SK-N-SH (cell line): ENCODE data around the gene TPM4. TPM values are rescaled to one million over a fixed set of nuclear protein-coding genes. Genes with fewer than 3 reads are reported as not detected.

Experiments
- CTCF ChIA-PET: fragments of 300-600, 350-600 bp; formaldehyde crosslinking; extraction: SDS; loops from one replicate; lab custom pipeline; 2021; lab: Yijun Ruan, JAX
- POLR2A ChIA-PET: fragments of 350-600 bp; sonication (Branson Sonifier 250); formaldehyde crosslinking; extraction: SDS; loops from one replicate; lab custom pipeline; 2020; ENCODE audit warnings: antibody characterized with exemption, inconsistent platforms; lab: Yijun Ruan, JAX
- DNase-seq: peaks from one replicate; pipeline ENCODE4 v3.0.0; 2012
- H2AFZ ChIP-seq: fragments of 200-600 bp; sonication (generic); 2 replicates; pipeline ENCODE4 v1.8.1; 2016; ENCODE audit warnings: antibody characterized with exemption, mild to moderate bottlenecking, low read depth
- H3F3A ChIP-seq: fragments of 200-600 bp; sonication (generic); replicated peaks from 2 replicates; pipeline ENCODE3; 2016; ENCODE audit warnings: antibody characterized with exemption, mild to moderate bottlenecking; ENCODE audit not compliant: insufficient read depth
- H3K27ac ChIP-seq, 2 experiments: fragments of 200-500 bp in 1 of 2; fragments of 200-600 bp in 1 of 2; sonication (Bioruptor generic) in 1 of 2; sonication (generic), shearing (Covaris generic) in 1 of 2; 2 replicates each; pipeline versions ENCODE4 v1.5.1 to v1.6.1; 2014 to 2016; ENCODE audit warnings: low read depth in 2 of 2, inconsistent platforms in 1 of 2, low read length in 1 of 2, mild to moderate bottlenecking in 1 of 2, mixed read lengths in 1 of 2
- H3K27me3 ChIP-seq: fragments of 200-600 bp; sonication (generic), shearing (Covaris generic); 2 replicates; pipeline ENCODE4 v1.6.1; 2016; ENCODE audit warnings: mixed run types; ENCODE audit not compliant: insufficient read depth
- H3K36me3 ChIP-seq, 2 experiments: fragments of 200-500 bp in 1 of 2; fragments of 200-600 bp in 1 of 2; sonication (Bioruptor generic) in 1 of 2; sonication (generic) in 1 of 2; replicated peaks in 1 of 2; 2 replicates each; pipeline versions ENCODE3 to v1.5.1; 2014 to 2016; ENCODE audit warnings: low read length in 1 of 2, mild to moderate bottlenecking in 1 of 2; ENCODE audit not compliant: insufficient read depth in 2 of 2, control insufficient read depth in 1 of 2
- H3K4me1 ChIP-seq, 2 experiments: fragments of 200-500 bp in 1 of 2; fragments of 200-600 bp in 1 of 2; sonication (Bioruptor generic) in 1 of 2; sonication (generic), shearing (Covaris generic) in 1 of 2; 2 replicates each; pipeline versions ENCODE4 v1.5.1 to v1.6.1; 2014 to 2016; ENCODE audit warnings: low read depth in 1 of 2, low read length in 1 of 2, mixed run types in 1 of 2; ENCODE audit not compliant: insufficient read depth in 2 of 2, control insufficient read depth in 1 of 2
- H3K4me2 ChIP-seq: fragments of 200-600 bp; sonication (generic), shearing (Covaris generic); 2 replicates; pipeline ENCODE4 v1.6.1; 2017; ENCODE audit warnings: mixed run types
- H3K4me3 ChIP-seq, 2 experiments: fragments of 200-500 bp in 1 of 2; fragments of 200-600 bp in 1 of 2; sonication (Bioruptor generic) in 1 of 2; sonication (generic), shearing (Covaris generic) in 1 of 2; 2 replicates each; pipeline versions ENCODE4 v1.5.1 to v1.8.1; 2014 to 2016; ENCODE audit warnings: low read depth in 2 of 2, inconsistent platforms in 1 of 2, low read length in 1 of 2, mild to moderate bottlenecking in 1 of 2, mixed read lengths in 1 of 2, moderate library complexity in 1 of 2
- H3K79me2 ChIP-seq: fragments of 200-600 bp; sonication (generic); 2 replicates; pipeline ENCODE4 v1.8.1; 2017; ENCODE audit warnings: mild to moderate bottlenecking; ENCODE audit not compliant: insufficient read depth
- H3K9ac ChIP-seq: fragments of 200-600 bp; sonication (generic); 2 replicates; pipeline ENCODE4 v1.6.1; 2017; ENCODE audit warnings: mixed run types
- H3K9me2 ChIP-seq: fragments of 200-600 bp; sonication (generic); 2 replicates; pipeline ENCODE4 v1.6.1; 2017; ENCODE audit warnings: mixed run types
- H3K9me3 ChIP-seq: fragments of 200-600 bp; sonication (generic); 2 replicates; pipeline ENCODE4 v1.6.1; 2017; ENCODE audit warnings: mixed run types, mild to moderate bottlenecking, moderate library complexity
- H4K20me1 ChIP-seq: fragments of 200-600 bp; sonication (generic); 2 replicates; pipeline ENCODE4 v1.6.1; 2017; ENCODE audit warnings: mild to moderate bottlenecking, mixed run types; ENCODE audit not compliant: insufficient read depth
- CTCF ChIP-seq: fragments of 200-600 bp; sonication (generic); IDR thresholded peaks from 2 replicates; pipeline ENCODE4 v1.6.1; 2017; ENCODE audit warnings: antibody characterized with exemption, mild to moderate bottlenecking, moderate library complexity
- EP300 ChIP-seq, 2 experiments: IDR thresholded peaks; 2 replicates each; pipeline versions ENCODE4 v1.4.0 to v1.6.1; 2012; ENCODE audit warnings: borderline replicate concordance in 1 of 2, low read depth in 1 of 2, low read length in 1 of 2
- EZH2phosphoT487 ChIP-seq: fragments of 200-600 bp; sonication (generic); IDR thresholded peaks from 2 replicates; pipeline ENCODE4 v1.6.1; 2017; ENCODE audit warnings: low read depth, mixed run types, mild to moderate bottlenecking, antibody characterized with exemption, moderate library complexity, borderline replicate concordance
- FOXJ3 ChIP-seq: sonication (generic); formaldehyde crosslinking; IDR thresholded peaks from 2 replicates; pipeline ENCODE4 v1.5.1; 2020; ENCODE audit warnings: mild to moderate bottlenecking, missing genetic modification reagents
- FOXM1 ChIP-seq: IDR thresholded peaks from 2 replicates; pipeline ENCODE4 v1.4.0; 2012; ENCODE audit warnings: low read depth, mild to moderate bottlenecking
- IRF3 ChIP-seq: fragments of 150-350 bp; IDR thresholded peaks from 2 replicates; pipeline ENCODE4 v1.6.1; 2016; ENCODE audit warnings: mild to moderate bottlenecking, low read depth, low read length
- MAX ChIP-seq: IDR thresholded peaks from 2 replicates; pipeline ENCODE4 v1.4.0; 2012; ENCODE audit warnings: low read depth
- MEF2A ChIP-seq: IDR thresholded peaks from 2 replicates; pipeline ENCODE4 v1.4.0; 2012; ENCODE audit warnings: low read depth, borderline replicate concordance
- NFIC ChIP-seq: IDR thresholded peaks from 2 replicates; pipeline ENCODE4 v1.4.0; 2012; ENCODE audit warnings: borderline replicate concordance
- NRF1 ChIP-seq: IDR thresholded peaks from 2 replicates; pipeline ENCODE4 v1.6.1; 2012; ENCODE audit warnings: low read depth, mild to moderate bottlenecking, low read length
- RAD21 ChIP-seq: IDR thresholded peaks from 2 replicates; pipeline ENCODE4 v1.6.1; 2012; ENCODE audit warnings: mild to moderate bottlenecking, low read length
- REST ChIP-seq: IDR thresholded peaks from 2 replicates; pipeline ENCODE4 v1.6.1; 2012; ENCODE audit warnings: mild to moderate bottlenecking, low read depth, low read length, moderate library complexity
- RFX5 ChIP-seq: IDR thresholded peaks from 2 replicates; pipeline ENCODE4 v1.6.1; 2012; ENCODE audit warnings: mild to moderate bottlenecking, improper control_type of control experiment, low read length
- SIN3A ChIP-seq: IDR thresholded peaks from 2 replicates; pipeline ENCODE4 v1.6.1; 2012; ENCODE audit warnings: low read depth, mild to moderate bottlenecking, low read length, moderate library complexity, borderline replicate concordance
- SMC3 ChIP-seq: IDR thresholded peaks from 2 replicates; pipeline ENCODE4 v1.6.1; 2012; ENCODE audit warnings: low read depth, low read length, improper control_type of control experiment
- USF2 ChIP-seq: fragments of 150-350 bp; IDR thresholded peaks from 2 replicates; pipeline ENCODE4 v1.6.1; 2017; ENCODE audit warnings: antibody characterized with exemption, low read length, low read depth, borderline replicate concordance
- YY1 ChIP-seq: IDR thresholded peaks from 2 replicates; pipeline ENCODE4 v1.4.0; 2012; ENCODE audit warnings: low read depth, mild to moderate bottlenecking
- ZBTB33 ChIP-seq: IDR thresholded peaks from 2 replicates; pipeline ENCODE4 v1.4.0; 2012; ENCODE audit warnings: low read depth, borderline replicate concordance
- WGBS: methylation state at CpG from one replicate; pipeline ENCODE4 v1.1.6; 2017; ENCODE audit warnings: low lambda C conversion rate; 5-methylcytosine and 5-hydroxymethylcytosine counted together
- polyA plus RNA-seq, 3 experiments: library from polyadenylated mRNA; depleted of rRNA; stranded (reverse); fragments of >200 nt; gene quantifications; 2 replicates each; pipeline ENCODE4 v1.2.3, GENCODE V29; 2012

TPM4 gene
- polyA plus RNA-seq, 1 of the 3 experiments (the other 2 are of a cell fraction), result 440 TPM

- TF ChIP-seq MAX (no peak), FOXM1 (no peak), SMC3 (no peak), REST (no peak), EP300 (IDR thresholded peaks at IDR 0.05; ENCODE audit: borderline replicate concordance in 1 of 2, low read depth in 1 of 2, low read length in 1 of 2) (no peak), RFX5 (no peak)
These were observed 49.5 kb upstream of the TPM4 start (continued) for GRCh38 chr19:16026756-16027155.

- TF ChIP-seq NRF1 (no peak), FOXJ3 (CRISPR knock-in tag) (no peak), SIN3A (no peak), FOXM1 (no peak), RAD21 (no peak), NFIC (no peak), CTCF (no peak), EZH2phosphoT487 (no peak), USF2 (no peak), MEF2A (no peak), YY1 (no peak), ZBTB33 (no peak), IRF3 (no peak)
- Histone ChIP-seq H2AFZ (no peak overlapping the region), H3K4me1 (no peaks in the 10 kb centered on the region), H3K27me3 (no peaks in the 10 kb centered on the region; the same call in 1 of the 2 replicates), H3K36me3 (no peaks in the 10 kb centered on the region), H3K9me2 (no peaks in the 10 kb centered on the region), H3K4me3 (no peak overlapping the region), H3K27ac (no peak overlapping the region), H3K9ac (no peak overlapping the region), H3K4me2 (no peak overlapping the region), H3K79me2 (no peaks in the 10 kb centered on the region), H3F3A (no peaks in the 10 kb centered on the region), H4K20me1 (no peaks in the 10 kb centered on the region), H3K9me3 (no peaks in the 10 kb centered on the region)
- ChIA-PET CTCF (interaction anchor here (3.2 kb wide), 1 partner anchor 14 kb away, joined by 19 read pairs; no protein-coding TSS in a partner anchor), POLR2A (no interaction called here)
- no peak for DNase-seq
- WGBS, result 46% methylated on average over 6 of the region's 6 CpGs
These were observed 48.8 kb upstream of the TPM4 start for GRCh38 chr19:16027528-16027927.
